Kidney tubule cell (primary cell): ENCODE results near the gene PYGL.
"Not testable (repeated sequence)": the region's sequence is repeated elsewhere in the genome, so short reads cannot be mapped to it uniquely, and the experiment has no call there.

Experiments used
- DNase-seq: peaks from one replicate; pipeline ENCODE4 v3.0.0-alpha.2; 2018; ENCODE audit warnings: low spot score

PYGL gene

GRCh38 chr14:50954811-50955372 is 10.6 kb upstream of the PYGL start:
- DNase-seq: peak; percentile 78

GRCh38 chr14:50953502-50953901 is 9.2 kb upstream of the PYGL start:
- DNase-seq: no peak

- no peak for DNase-seq
These were observed 6.7 kb upstream of the PYGL start for GRCh38 chr14:50951032-50951431.

GRCh38 chr14:50948205-50948604 is 3.9 kb upstream of the PYGL start:
- no peak for DNase-seq

- no peak for DNase-seq
These were observed 3.2 kb upstream of the PYGL start for GRCh38 chr14:50947446-50947845.

- DNase-seq: no peak
These were observed 2.1 kb upstream of the PYGL start for GRCh38 chr14:50946234-50946935.

- DNase-seq: peak; percentile 65
These were observed 547 bp upstream of the PYGL start for GRCh38 chr14:50944647-50945413.

- DNase-seq: peak; percentile 72
These were observed 881 bp downstream of the PYGL start for GRCh38 chr14:50943261-50943942.

GRCh38 chr14:50941638-50942037 is 2.6 kb downstream of the PYGL start:
- DNase-seq: not testable (repeated sequence)

GRCh38 chr14:50941151-50941550 is 3.1 kb downstream of the PYGL start:
- DNase-seq: peak; percentile 33

- DNase-seq: no peak
These were observed 6.5 kb downstream of the PYGL start for GRCh38 chr14:50937800-50938199.

GRCh38 chr14:50937325-50937724 is 7.0 kb downstream of the PYGL start:
- DNase-seq: peak; percentile 23

GRCh38 chr14:50936882-50937281 is 7.4 kb downstream of the PYGL start:
- DNase-seq: no peak

- no peak for DNase-seq
These were observed 8.3 kb downstream of the PYGL start for GRCh38 chr14:50936016-50936340.

- DNase-seq: no peak
These were observed 8.9 kb downstream of the PYGL start for GRCh38 chr14:50935126-50936015.

GRCh38 chr14:50932592-50933495 is 11.4 kb downstream of the PYGL start:
- DNase-seq: peak; percentile 67

- peak; percentile 44 for DNase-seq
These were observed 12.1 kb downstream of the PYGL start for GRCh38 chr14:50932156-50932555.

GRCh38 chr14:50931559-50931958 is 12.7 kb downstream of the PYGL start:
- no peak for DNase-seq

- no peak for DNase-seq
These were observed 14.8 kb downstream of the PYGL start for GRCh38 chr14:50929506-50929905.

- peak; percentile 17 for DNase-seq
These were observed 16.2 kb downstream of the PYGL start for GRCh38 chr14:50928002-50928635.
